ENCODE results near the gene ITPR2. TPM values are rescaled to one million over a fixed set of nuclear protein-coding genes. Genes with fewer than 3 reads are reported as not detected.

ITPR2 gene
- total and polyA plus RNA-seq, 2 of the 13 experiments (the other 11 are each of a cell fraction or from before 2014, with no cell fraction given), result 31.9 to 81.9 TPM

DNA sequence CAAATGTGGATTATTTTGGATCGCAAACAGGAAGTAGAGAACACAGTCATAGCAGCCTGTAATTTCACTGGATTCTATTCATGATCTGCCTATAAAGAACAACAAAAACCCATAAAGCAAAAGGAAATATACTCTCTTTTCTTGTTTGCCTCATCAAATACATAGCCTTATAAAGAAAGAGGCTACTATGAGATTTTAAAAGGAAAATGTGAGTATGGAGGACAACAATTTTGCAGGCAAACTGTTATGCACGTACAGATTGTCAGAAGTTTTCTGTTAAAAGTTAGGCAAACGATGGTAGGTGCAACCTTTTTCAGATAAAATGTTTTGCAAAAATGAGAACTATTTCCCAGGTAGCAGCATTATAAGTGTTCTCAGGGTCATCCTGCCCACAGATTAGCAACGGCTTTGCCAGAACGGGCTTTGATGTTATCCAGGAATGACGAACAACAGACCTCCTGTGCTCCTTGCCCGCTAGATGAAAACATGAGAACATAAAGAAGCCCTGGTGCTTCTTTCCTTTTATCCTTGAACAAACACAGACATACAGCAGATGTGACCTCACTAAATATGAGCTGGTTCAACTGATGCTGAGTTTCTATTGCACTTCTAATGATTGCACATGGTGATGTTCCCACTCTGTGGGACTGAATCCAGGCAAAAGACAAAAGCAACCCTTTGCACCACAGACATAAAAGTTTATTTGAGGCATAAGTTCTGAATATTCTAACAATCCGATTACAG lies 88.1 kb downstream of the ITPR2 start (continued):
- TF ChIP-seq, protein P1, sequence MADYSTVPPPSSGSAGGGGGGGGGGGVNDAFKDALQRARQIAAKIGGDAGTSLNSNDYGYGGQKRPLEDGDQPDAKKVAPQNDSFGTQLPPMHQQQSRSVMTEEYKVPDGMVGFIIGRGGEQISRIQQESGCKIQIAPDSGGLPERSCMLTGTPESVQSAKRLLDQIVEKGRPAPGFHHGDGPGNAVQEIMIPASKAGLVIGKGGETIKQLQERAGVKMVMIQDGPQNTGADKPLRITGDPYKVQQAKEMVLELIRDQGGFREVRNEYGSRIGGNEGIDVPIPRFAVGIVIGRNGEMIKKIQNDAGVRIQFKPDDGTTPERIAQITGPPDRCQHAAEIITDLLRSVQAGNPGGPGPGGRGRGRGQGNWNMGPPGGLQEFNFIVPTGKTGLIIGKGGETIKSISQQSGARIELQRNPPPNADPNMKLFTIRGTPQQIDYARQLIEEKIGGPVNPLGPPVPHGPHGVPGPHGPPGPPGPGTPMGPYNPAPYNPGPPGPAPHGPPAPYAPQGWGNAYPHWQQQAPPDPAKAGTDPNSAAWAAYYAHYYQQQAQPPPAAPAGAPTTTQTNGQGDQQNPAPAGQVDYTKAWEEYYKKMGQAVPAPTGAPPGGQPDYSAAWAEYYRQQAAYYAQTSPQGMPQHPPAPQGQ (CRISPR knock-in tag; IDR thresholded peaks at IDR 0.05; ENCODE audit: borderline replicate concordance), result no peak
- peak; percentile 53; the same call in 1 of the 2 replicates for TF ChIP-seq DNMT3B (CRISPR knock-in tag; conservative IDR thresholded peaks at IDR 0.05)
- no peak for TF ChIP-seq NCOA5 (CRISPR knock-in tag; IDR thresholded peaks at IDR 0.05)
- TF ChIP-seq, protein P2, sequence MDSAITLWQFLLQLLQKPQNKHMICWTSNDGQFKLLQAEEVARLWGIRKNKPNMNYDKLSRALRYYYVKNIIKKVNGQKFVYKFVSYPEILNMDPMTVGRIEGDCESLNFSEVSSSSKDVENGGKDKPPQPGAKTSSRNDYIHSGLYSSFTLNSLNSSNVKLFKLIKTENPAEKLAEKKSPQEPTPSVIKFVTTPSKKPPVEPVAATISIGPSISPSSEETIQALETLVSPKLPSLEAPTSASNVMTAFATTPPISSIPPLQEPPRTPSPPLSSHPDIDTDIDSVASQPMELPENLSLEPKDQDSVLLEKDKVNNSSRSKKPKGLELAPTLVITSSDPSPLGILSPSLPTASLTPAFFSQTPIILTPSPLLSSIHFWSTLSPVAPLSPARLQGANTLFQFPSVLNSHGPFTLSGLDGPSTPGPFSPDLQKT (CRISPR knock-in tag; IDR thresholded peaks at IDR 0.05; ENCODE audit: borderline replicate concordance), result no peak
- TF ChIP-seq, protein P3, sequence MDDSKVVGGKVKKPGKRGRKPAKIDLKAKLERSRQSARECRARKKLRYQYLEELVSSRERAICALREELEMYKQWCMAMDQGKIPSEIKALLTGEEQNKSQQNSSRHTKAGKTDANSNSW (CRISPR knock-in tag; IDR thresholded peaks at IDR 0.05; ENCODE audit: borderline replicate concordance), result no peak
- TF ChIP-seq MEIS1 (CRISPR knock-in tag; IDR thresholded peaks at IDR 0.05; ENCODE audit: borderline replicate concordance), result peak; percentile 69; the same call in 1 of the 2 replicates
- TF ChIP-seq STAT5B (CRISPR knock-in tag; IDR thresholded peaks at IDR 0.05), result no peak
- no peak for TF ChIP-seq NONO (IDR thresholded peaks at IDR 0.05)
- TF ChIP-seq NONO (CRISPR knock-in tag; conservative IDR thresholded peaks at IDR 0.05), result no peak; the same call in 1 of the 2 replicates
- TF ChIP-seq REXO4 (CRISPR knock-in tag; IDR thresholded peaks at IDR 0.05; ENCODE audit: borderline replicate concordance), result no peak
- peak; percentile 89 for TF ChIP-seq FOSL2 (CRISPR knock-in tag; IDR thresholded peaks at IDR 0.05)
- no peak for TF ChIP-seq ZNF616 (CRISPR knock-in tag; IDR thresholded peaks at IDR 0.05; ENCODE audit: low read depth)
- peak; percentile 66 for TF ChIP-seq CEBPG (CRISPR knock-in tag; IDR thresholded peaks at IDR 0.05)
- TF ChIP-seq, protein P4, sequence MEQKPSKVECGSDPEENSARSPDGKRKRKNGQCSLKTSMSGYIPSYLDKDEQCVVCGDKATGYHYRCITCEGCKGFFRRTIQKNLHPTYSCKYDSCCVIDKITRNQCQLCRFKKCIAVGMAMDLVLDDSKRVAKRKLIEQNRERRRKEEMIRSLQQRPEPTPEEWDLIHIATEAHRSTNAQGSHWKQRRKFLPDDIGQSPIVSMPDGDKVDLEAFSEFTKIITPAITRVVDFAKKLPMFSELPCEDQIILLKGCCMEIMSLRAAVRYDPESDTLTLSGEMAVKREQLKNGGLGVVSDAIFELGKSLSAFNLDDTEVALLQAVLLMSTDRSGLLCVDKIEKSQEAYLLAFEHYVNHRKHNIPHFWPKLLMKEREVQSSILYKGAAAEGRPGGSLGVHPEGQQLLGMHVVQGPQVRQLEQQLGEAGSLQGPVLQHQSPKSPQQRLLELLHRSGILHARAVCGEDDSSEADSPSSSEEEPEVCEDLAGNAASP (CRISPR knock-in tag; IDR thresholded peaks at IDR 0.05; ENCODE audit: borderline replicate concordance), result peak; percentile 88; the same call in 1 of the 2 replicates
- TF ChIP-seq TBX3 (IDR thresholded peaks at IDR 0.05; ENCODE audit: borderline replicate concordance), result peak; percentile 76
- no peak for TF ChIP-seq ZNF350 (CRISPR knock-in tag; IDR thresholded peaks at IDR 0.05; ENCODE audit: borderline replicate concordance, low read depth)
- TF ChIP-seq ZNF17 (CRISPR knock-in tag; IDR thresholded peaks at IDR 0.05), result no peak
- no peak for TF ChIP-seq NFKB2 (CRISPR knock-in tag; IDR thresholded peaks at IDR 0.05; ENCODE audit: borderline replicate concordance)
- 0 out of 2 replicates have a peak, but pooled peaks have one; percentile 23 for TF ChIP-seq KDM3A (CRISPR knock-in tag; IDR thresholded peaks at IDR 0.05; ENCODE audit: low read depth)
- TF ChIP-seq PITX1 (CRISPR knock-in tag; IDR thresholded peaks at IDR 0.05), result peak; percentile 98
